ENCODE measurements around the gene SND1. TPM values are rescaled to one million over a fixed set of nuclear protein-coding genes. Genes with fewer than 3 reads are reported as not detected.

Gene SND1
- total RNA-seq, 6 experiments from 2014 or later, result 217 to 259 (median 247) TPM

GRCh38 chr7:128000048-128000447 is 348.1 kb downstream of the SND1 start:
- DNase-seq, result no peak
- Mint-ChIP-seq H3K4me3 (no peak overlapping the region), H3K4me1 (ENCODE audit: low read depth) (peaks cover 35% of the 10 kb centered on the region), H3K27ac (no peak overlapping the region), H3K9me3 (no peaks in the 10 kb centered on the region), H3K27me3 (ENCODE audit: insufficient read depth) (no peaks in the 10 kb centered on the region; the same call in 1 of the 2 replicates), H3K36me3 (ENCODE audit: low read depth) (peaks cover 21% of the 10 kb centered on the region; the same call in 1 of the 2 replicates)
- TF ChIP-seq CTCF (IDR thresholded peaks at IDR 0.05), result no peak

GRCh38 chr7:128000854-128001265 is 348.9 kb downstream of the SND1 start:
- no peak overlapping the region for H3K4me3 Mint-ChIP-seq
- H3K27me3 Mint-ChIP-seq (ENCODE audit: insufficient read depth), result no peaks in the 10 kb centered on the region; the same call in 1 of the 2 replicates
- no peak for DNase-seq
- H3K27ac Mint-ChIP-seq, result no peak overlapping the region
- no peaks in the 10 kb centered on the region for H3K9me3 Mint-ChIP-seq
- peaks cover 19% of the 10 kb centered on the region; the same call in 1 of the 2 replicates for H3K36me3 Mint-ChIP-seq (ENCODE audit: low read depth)
- TF ChIP-seq CTCF (IDR thresholded peaks at IDR 0.05), result no peak
- H3K4me1 Mint-ChIP-seq (ENCODE audit: low read depth), result peaks cover 26% of the 10 kb centered on the region

GRCh38 chr7:128003167-128003566 is 351.2 kb downstream of the SND1 start:
- no peak overlapping the region for H3K27ac Mint-ChIP-seq
- TF ChIP-seq CTCF (IDR thresholded peaks at IDR 0.05), result no peak
- no peak for DNase-seq
- H3K4me3 Mint-ChIP-seq, result no peak overlapping the region
- H3K36me3 Mint-ChIP-seq (ENCODE audit: low read depth), result peaks cover 9% of the 10 kb centered on the region; the same call in 1 of the 2 replicates
- no peaks in the 10 kb centered on the region; the same call in 1 of the 2 replicates for H3K27me3 Mint-ChIP-seq (ENCODE audit: insufficient read depth)
- H3K4me1 Mint-ChIP-seq (ENCODE audit: low read depth), result peaks cover 3% of the 10 kb centered on the region; the same call in 1 of the 2 replicates
- H3K9me3 Mint-ChIP-seq, result no peaks in the 10 kb centered on the region

- no peak for DNase-seq
- no peak for TF ChIP-seq CTCF (IDR thresholded peaks at IDR 0.05)
- H3K27me3 Mint-ChIP-seq (ENCODE audit: insufficient read depth), result no peaks in the 10 kb centered on the region; the same call in 1 of the 2 replicates
- peaks cover 9% of the 10 kb centered on the region; the same call in 1 of the 2 replicates for H3K36me3 Mint-ChIP-seq (ENCODE audit: low read depth)
- H3K4me1 Mint-ChIP-seq (ENCODE audit: low read depth), result no peaks in the 10 kb centered on the region
- H3K4me3 Mint-ChIP-seq, result no peak overlapping the region
- no peak overlapping the region for H3K27ac Mint-ChIP-seq
- no peaks in the 10 kb centered on the region for H3K9me3 Mint-ChIP-seq
Measured at GRCh38 chr7:128003787-128004186, 351.8 kb downstream of the SND1 start.

- Mint-ChIP-seq H3K4me1 (ENCODE audit: low read depth) (no peaks in the 10 kb centered on the region), H3K27me3 (ENCODE audit: insufficient read depth) (no peaks in the 10 kb centered on the region; the same call in 1 of the 2 replicates), H3K4me3 (no peak overlapping the region), H3K27ac (no peak overlapping the region), H3K9me3 (no peaks in the 10 kb centered on the region), H3K36me3 (ENCODE audit: low read depth) (peaks cover 9% of the 10 kb centered on the region; the same call in 1 of the 2 replicates)
- no peak for TF ChIP-seq CTCF (IDR thresholded peaks at IDR 0.05)
- no peak for DNase-seq
Measured at GRCh38 chr7:128004623-128005022, 352.6 kb downstream of the SND1 start.
